HEK293 (cell line): ENCODE measurements around the gene BTG2.

ENCODE experiments used
- EGR2 ChIP-seq: fragments of 450-650 bp; formaldehyde crosslinking; IDR thresholded peaks from 2 replicates; pipeline ENCODE4 v1.5.1; 2016; ENCODE audit warnings: low read depth, missing biosample characterization, missing genetic modification characterization
- GLIS2 ChIP-seq: fragments of 450-650 bp; formaldehyde crosslinking; IDR thresholded peaks from 2 replicates; pipeline ENCODE4 v1.5.1; 2016; ENCODE audit warnings: missing biosample characterization, missing genetic modification characterization
- HOXA7 ChIP-seq: sonication (generic); formaldehyde crosslinking; IDR thresholded peaks from 2 replicates; pipeline ENCODE4 v1.8.1; 2022; ENCODE audit warnings: missing genetic modification reagents, borderline replicate concordance
- HOXC10 ChIP-seq: sonication (generic); formaldehyde crosslinking; IDR thresholded peaks from 2 replicates; pipeline ENCODE4 v1.8.1; 2023; ENCODE audit warnings: mild to moderate bottlenecking, missing genetic modification reagents
- KLF10 ChIP-seq: fragments of 450-650 bp; IDR thresholded peaks from 2 replicates; pipeline ENCODE4 v1.5.1; 2018; ENCODE audit warnings: missing biosample characterization, mild to moderate bottlenecking, missing genetic modification characterization
- OSR2 ChIP-seq: fragments of 450-650 bp; formaldehyde crosslinking; IDR thresholded peaks from 2 replicates; pipeline ENCODE4 v1.5.1; 2016; ENCODE audit warnings: missing biosample characterization, missing genetic modification characterization
- SP2 ChIP-seq: fragments of 450-650 bp; formaldehyde crosslinking; IDR thresholded peaks from 2 replicates; pipeline ENCODE4 v1.5.1; 2016; ENCODE audit warnings: missing biosample characterization, missing genetic modification characterization
- SP3 ChIP-seq: fragments of 450-650 bp; formaldehyde crosslinking; IDR thresholded peaks from 2 replicates; pipeline ENCODE4 v1.5.1; 2016; ENCODE audit warnings: missing biosample characterization, missing genetic modification characterization
- ZBTB20 ChIP-seq: fragments of 450-650 bp; formaldehyde crosslinking; IDR thresholded peaks from 2 replicates; pipeline ENCODE4 v1.5.1; 2016; ENCODE audit warnings: missing biosample characterization, missing genetic modification characterization
- ZBTB44 ChIP-seq: fragments of 450-650 bp; IDR thresholded peaks from 2 replicates; pipeline ENCODE4 v1.5.1; 2018; ENCODE audit warnings: missing biosample characterization, mild to moderate bottlenecking, missing genetic modification characterization
- ZBTB6 ChIP-seq: fragments of 450-650 bp; formaldehyde crosslinking; IDR thresholded peaks from 2 replicates; pipeline ENCODE4 v1.5.1; 2017; ENCODE audit warnings: missing biosample characterization, missing genetic modification characterization
- ZFHX2 ChIP-seq: fragments of 450-650 bp; formaldehyde crosslinking; conservative IDR thresholded peaks from 2 replicates; pipeline ENCODE4 v1.5.1; 2016; ENCODE audit warnings: missing biosample characterization, missing genetic modification characterization
- ZNF146 ChIP-seq: fragments of 450-650 bp; formaldehyde crosslinking; IDR thresholded peaks from 2 replicates; pipeline ENCODE4 v1.5.1; 2016; ENCODE audit warnings: missing biosample characterization, missing genetic modification characterization
- ZNF155 ChIP-seq: fragments of 450-650 bp; formaldehyde crosslinking; IDR thresholded peaks from 2 replicates; pipeline ENCODE4 v1.5.1; 2016; ENCODE audit warnings: missing biosample characterization, missing genetic modification characterization
- ZNF19 ChIP-seq: fragments of 450-650 bp; formaldehyde crosslinking; IDR thresholded peaks from 2 replicates; pipeline ENCODE4; 2016; ENCODE audit warnings: missing biosample characterization, missing genetic modification characterization, low read depth
- ZNF2 ChIP-seq: fragments of 450-650 bp; formaldehyde crosslinking; IDR thresholded peaks from 2 replicates; pipeline ENCODE4 v1.5.1; 2016; ENCODE audit warnings: missing biosample characterization, missing genetic modification characterization
- ZNF223 ChIP-seq: fragments of 450-650 bp; formaldehyde crosslinking; IDR thresholded peaks from 2 replicates; pipeline ENCODE4 v1.5.1; 2016; ENCODE audit warnings: missing biosample characterization, missing genetic modification characterization
- ZNF280C ChIP-seq: fragments of 450-650 bp; formaldehyde crosslinking; IDR thresholded peaks from 2 replicates; pipeline ENCODE4 v1.5.1; 2016; ENCODE audit warnings: missing biosample characterization, missing genetic modification characterization
- ZNF341 ChIP-seq: fragments of 450-650 bp; formaldehyde crosslinking; IDR thresholded peaks from 2 replicates; pipeline ENCODE4; 2016; ENCODE audit warnings: low read depth, missing biosample characterization, missing genetic modification characterization
- ZNF362 ChIP-seq: fragments of 450-650 bp; formaldehyde crosslinking; IDR thresholded peaks from 2 replicates; pipeline ENCODE4 v1.5.1; 2016; ENCODE audit warnings: missing biosample characterization, missing genetic modification characterization
- ZNF433 ChIP-seq: fragments of 450-650 bp; formaldehyde crosslinking; IDR thresholded peaks from 2 replicates; pipeline ENCODE4 v1.5.1; 2016; ENCODE audit warnings: missing biosample characterization, missing genetic modification characterization, low read depth
- ZNF501 ChIP-seq: fragments of 450-650 bp; formaldehyde crosslinking; IDR thresholded peaks from 2 replicates; pipeline ENCODE4 v1.5.1; 2016; ENCODE audit warnings: missing biosample characterization, missing genetic modification characterization
- ZNF510 ChIP-seq: fragments of 450-650 bp; formaldehyde crosslinking; IDR thresholded peaks from 2 replicates; pipeline ENCODE4 v1.5.1; 2018; ENCODE audit warnings: mild to moderate bottlenecking, missing genetic modification characterization, missing biosample characterization; ENCODE audit not compliant: insufficient replicate concordance
- ZNF596 ChIP-seq: fragments of 450-650 bp; IDR thresholded peaks from 2 replicates; pipeline ENCODE4 v1.5.0; 2018; ENCODE audit warnings: missing biosample characterization, mild to moderate bottlenecking, missing genetic modification characterization, moderate library complexity
- ZNF645 ChIP-seq: fragments of 450-650 bp; formaldehyde crosslinking; IDR thresholded peaks from 2 replicates; pipeline ENCODE4; 2016; ENCODE audit warnings: missing biosample characterization, missing genetic modification characterization
- ZNF670 ChIP-seq: fragments of 450-650 bp; formaldehyde crosslinking; IDR thresholded peaks from 2 replicates; pipeline ENCODE4 v1.5.1; 2016; ENCODE audit warnings: missing biosample characterization, missing genetic modification characterization, low read depth
- ZNF747 ChIP-seq: fragments of 450-650 bp; formaldehyde crosslinking; IDR thresholded peaks from 2 replicates; pipeline ENCODE4 v1.5.1; 2016; ENCODE audit warnings: missing biosample characterization, missing genetic modification characterization
- ZSCAN16 ChIP-seq: fragments of 450-650 bp; formaldehyde crosslinking; IDR thresholded peaks from 2 replicates; pipeline ENCODE4 v1.5.1; 2016; ENCODE audit warnings: missing biosample characterization, missing genetic modification characterization
- ZSCAN4 ChIP-seq: fragments of 450-650 bp; formaldehyde crosslinking; IDR thresholded peaks from 2 replicates; pipeline ENCODE4 v1.5.1; 2017; ENCODE audit warnings: missing biosample characterization, missing genetic modification characterization
- ZXDB ChIP-seq: fragments of 450-650 bp; formaldehyde crosslinking; IDR thresholded peaks from 2 replicates; pipeline ENCODE4 v1.5.1; 2016; ENCODE audit warnings: missing biosample characterization, missing genetic modification characterization

BTG2 gene

GRCh38 chr1:203326830-203327683 is 21.7 kb downstream of the BTG2 start (continued):
- TF ChIP-seq ZNF341 (tag by site-specific recombination) (peak; percentile 54; the same call in 1 of the 2 replicates), ZNF670 (tag by site-specific recombination) (no peak), SP2 (tag by site-specific recombination) (peak; percentile 86), OSR2 (no peak), ZNF510 (tag by site-specific recombination) (no peak), ZBTB20 (tag by site-specific recombination) (peak; percentile 100), ZNF501 (peak; percentile 15; the same call in 1 of the 2 replicates), ZNF2 (no peak; the same call in 1 of the 2 replicates), ZNF596 (tag by site-specific recombination) (no peak), ZFHX2 (peak; percentile 87), ZNF280C (tag by site-specific recombination) (no peak), KLF10 (tag by site-specific recombination) (peak; percentile 5; the same call in 1 of the 2 replicates), ZNF19 (no peak), ZNF433 (no peak), HOXA7 (CRISPR knock-in tag) (no peak), HOXC10 (CRISPR knock-in tag) (no peak), GLIS2 (tag by site-specific recombination) (peak; percentile 94), ZSCAN4 (0 out of 2 replicates have a peak, but pooled peaks have one; percentile 32), EGR2 (tag by site-specific recombination) (peak; percentile 88), ZNF146 (tag by site-specific recombination) (no peak; the same call in 1 of the 2 replicates), ZNF362 (tag by site-specific recombination) (peak; percentile 99), ZXDB (tag by site-specific recombination) (no peak), SP3 (tag by site-specific recombination) (peak; percentile 62), ZBTB44 (tag by site-specific recombination) (no peak), ZBTB6 (tag by site-specific recombination) (no peak), ZNF155 (tag by site-specific recombination) (no peak), ZSCAN16 (no peak), ZNF747 (tag by site-specific recombination) (no peak), ZNF223 (tag by site-specific recombination) (no peak), ZNF645 (no peak)
